ENCODE measurements around the gene TECPR1.

GRCh38 chr7:98203261-98203963, 48.6 kb downstream of the TECPR1 start:
- no peak for TF ChIP-seq REST (IDR thresholded peaks at IDR 0.05; ENCODE audit: insufficient read depth in 1 of 2, low read depth in 2 of 2, low read length in 2 of 2)
- TF ChIP-seq POLR2AphosphoS5 (IDR thresholded peaks at IDR 0.05; ENCODE audit: low read depth, low read length) = no peak
- TF ChIP-seq SIN3A (IDR thresholded peaks at IDR 0.05; ENCODE audit: borderline replicate concordance, insufficient read depth, low read length) = no peak

Data from PFSK-1 (cell line).